Mucosa of descending colon (tissue), 3 donors: ENCODE measurements around the gene NFIA. TPM values are rescaled to one million over a fixed set of nuclear protein-coding genes. Genes with fewer than 3 reads are reported as not detected.

Source experiments
- ATAC-seq: fragments of 200-7000 bp; cut with Tn5 transposase; one replicate; pipeline ENCODE4 v1.9.1; 2020; ENCODE audit warnings: mild to moderate bottlenecking, moderate library complexity
- DNase-seq, 3 donors: peaks; one replicate each; pipeline ENCODE4 v3.0.0-alpha.2; 2020
- H3K36me3 ChIP-seq: fragments of 200-600 bp; one replicate; pipeline ENCODE4 v1.8.0; 2021; ENCODE audit warnings: low read depth, mild to moderate bottlenecking
- H3K4me1 ChIP-seq: fragments of 200-600 bp; one replicate; pipeline ENCODE4 v1.8.0; 2021; ENCODE audit warnings: low read depth, mild to moderate bottlenecking
- H3K4me3 ChIP-seq: fragments of 200-600 bp; one replicate; pipeline ENCODE4 v1.8.0; 2021; ENCODE audit warnings: mild to moderate bottlenecking
- H3K9me3 ChIP-seq: fragments of 200-600 bp; one replicate; pipeline ENCODE4 v1.8.0; 2021; ENCODE audit warnings: mild to moderate bottlenecking
- CTCF ChIP-seq: fragments of 200-600 bp; IDR thresholded peaks from one replicate; pipeline ENCODE4 v1.8.0; 2022; ENCODE audit warnings: antibody characterized with exemption, mild to moderate bottlenecking
- intact Hi-C, 2 donors: fragments of 100-400 bp; cut with DNase I in 1 of 2; cut with micrococcal nuclease in 1 of 2; formaldehyde crosslinking; loops; one replicate each; pipeline versions ENCODE4 v1.11.0 to v1.11.1; 2022; cut with DNase I, micrococcal nuclease
- total RNA-seq, 3 donors: library from RNA; stranded (reverse); fragmentation: NEBNext Ultra II Directional in 2 of 3; extraction: Animal tissue kit (Norgen Biotek cat#: 25700) in 2 of 3; gene quantifications; one replicate each; pipeline versions ENCODE4 v1.2.1 to v1.2.4, GENCODE V29; 2021 to 2023
- donor health status: DM: no; HTN: no; CAD: no; lungs with moderate emphysema.
- donor health status: DM: no; HTN: no; CAD: no.
- donor health status: DM: no; HTN: yes; CAD: no.

The NFIA gene
- total RNA-seq, 3 donors from 2014 or later: 46.4 to 145 (median 51.1) TPM

- no peak for TF ChIP-seq CTCF
- Histone ChIP-seq H3K4me3 (no peak overlapping the region), H3K4me1 (no peaks in the 10 kb centered on the region), H3K36me3 (no peaks in the 10 kb centered on the region), H3K9me3 (no peaks in the 10 kb centered on the region)
- no peak for ATAC-seq
- DNase-seq: no peak
- intact Hi-C loops: no loop called here
These were observed 84.9 kb downstream of the NFIA start for GRCh38 chr1:61167309-61167708.

- Histone ChIP-seq H3K9me3 (no peaks in the 10 kb centered on the region), H3K36me3 (no peaks in the 10 kb centered on the region), H3K4me3 (no peak overlapping the region), H3K4me1 (no peaks in the 10 kb centered on the region)
- TF ChIP-seq CTCF: no peak
- DNase-seq: no peak
- intact Hi-C loops: no loop called here
- no peak for ATAC-seq
These were observed 86.7 kb downstream of the NFIA start for GRCh38 chr1:61169045-61169444.

GRCh38 chr1:61169634-61170033 lies 87.3 kb downstream of the NFIA start:
- intact Hi-C loops: no loop called here
- no peaks in the 10 kb centered on the region for H3K9me3 ChIP-seq
- no peak overlapping the region for H3K4me3 ChIP-seq
- H3K4me1 ChIP-seq: no peaks in the 10 kb centered on the region
- H3K36me3 ChIP-seq: no peaks in the 10 kb centered on the region
- ATAC-seq (no peak), DNase-seq (no peak)
- no peak for TF ChIP-seq CTCF

GRCh38 chr1:61170328-61171238 lies 88.2 kb downstream of the NFIA start:
- DNase-seq (no peak), ATAC-seq (peak; percentile 28)
- intact Hi-C loops: no loop called here
- Histone ChIP-seq H3K9me3 (no peaks in the 10 kb centered on the region), H3K36me3 (no peaks in the 10 kb centered on the region), H3K4me3 (no peak overlapping the region), H3K4me1 (no peaks in the 10 kb centered on the region)
- TF ChIP-seq CTCF: no peak

- no peaks in the 10 kb centered on the region for H3K4me1 ChIP-seq
- intact Hi-C loops: no loop called here
- TF ChIP-seq CTCF: no peak
These were observed 89.0 kb downstream of the NFIA start for GRCh38 chr1:61171346-61171745.

More at GRCh38 chr1:61171346-61171745, 89.0 kb downstream of the NFIA start:
- ATAC-seq (no peak), DNase-seq (no peak)
- Histone ChIP-seq H3K36me3 (no peaks in the 10 kb centered on the region), H3K9me3 (no peaks in the 10 kb centered on the region), H3K4me3 (no peak overlapping the region)
